ENCODE results near the gene RAF1. TPM values are rescaled to one million over a fixed set of nuclear protein-coding genes. Genes with fewer than 3 reads are reported as not detected.
"Not testable (repeated sequence)": the region's sequence is repeated elsewhere in the genome, so short reads cannot be mapped to it uniquely, and the experiment has no call there.

The RAF1 gene
- total and polyA plus RNA-seq, 2 of the 13 experiments (the other 11 are each of a cell fraction or from before 2014, with no cell fraction given) = 72.2 to 91.4 TPM

- TF ChIP-seq CTCF (CRISPR knock-in tag; IDR thresholded peaks at IDR 0.05) (no peak), ZFP36L2 (CRISPR knock-in tag; IDR thresholded peaks at IDR 0.05) (no peak), ZNF256 (CRISPR knock-in tag; conservative IDR thresholded peaks at IDR 0.05) (no peak), RERE (CRISPR knock-in tag; IDR thresholded peaks at IDR 0.05; ENCODE audit: low read depth) (no peak), ATAD3A (CRISPR knock-in tag; IDR thresholded peaks at IDR 0.05) (no peak)
Measured at GRCh38 chr3:12544652-12545472, 119.1 kb downstream of the RAF1 start (continued).

GRCh38 chr3:12543497-12543896 is 120.4 kb downstream of the RAF1 start:
- POLR2A ChIA-PET; ATAC-seq; CTCF ChIA-PET (ENCODE audit: low intra/inter-chr PET ratio, low total read pairs); intact Hi-C loops (cut with micrococcal nuclease; ENCODE audit: unreplicated experiment); H4K20me1 ChIP-seq (ENCODE audit: insufficient read depth, low read length); H3K4me1 ChIP-seq (ENCODE audit: insufficient read depth, low read length); H3K79me2 ChIP-seq (ENCODE audit: insufficient read depth, low read length); in situ Hi-C loops (cut with HindIII; ENCODE audit: extremely low pct_ligation_motif_present, low pct_unique_long_range_greater_than_20kb); H2AFZ ChIP-seq (ENCODE audit: low read length); H3K36me3 ChIP-seq (replicated peaks in 1 of 2; ENCODE audit: control insufficient read depth in 1 of 2, insufficient read depth in 2 of 2, low read length in 2 of 2); BruUV-seq (replicated peaks); H3K9me3 ChIP-seq (ENCODE audit: low read length); H3K27me3 ChIP-seq (ENCODE audit: control insufficient read depth in 1 of 2, insufficient read depth in 2 of 2, low read length in 2 of 2); H3K9ac ChIP-seq (ENCODE audit: insufficient read depth, low read depth, low read length); H3K27ac ChIP-seq (ENCODE audit: extremely low read length, insufficient read depth, low read length); H3K4me3 ChIP-seq (replicated peaks in 1 of 3; ENCODE audit: insufficient read depth in 1 of 3, low read depth in 2 of 3, low read length in 3 of 3); FAIRE-seq; DNase-seq (ENCODE audit: low spot score); H3K4me2 ChIP-seq (ENCODE audit: low read depth, low read length): not testable (repeated sequence)
- 87% methylated on average over 12 of the region's 12 CpGs for WGBS (ENCODE audit: low lambda C conversion rate)
